HL-60 (cell line): Measurements from ENCODE around the gene NAP1L4.

Source experiments
- CTCF ChIP-seq: IDR thresholded peaks from one replicate; pipeline ENCODE4 v1.5.1; 2011; ENCODE audit warnings: low read length, control low read depth, inconsistent platforms; ENCODE audit not compliant: insufficient read depth
- GABPA ChIP-seq: IDR thresholded peaks from 2 replicates; pipeline ENCODE4 v1.6.1; 2012; ENCODE audit warnings: low read depth
- POLR2AphosphoS5 ChIP-seq: IDR thresholded peaks from 2 replicates; pipeline ENCODE4 v1.6.1; 2012; ENCODE audit warnings: low read depth
- REST ChIP-seq: IDR thresholded peaks from 2 replicates; pipeline ENCODE4 v1.6.1; 2012; ENCODE audit warnings: low read depth; ENCODE audit not compliant: insufficient replicate concordance

GRCh38 chr11:2915473-2915872 is 76.7 kb downstream of the NAP1L4 start:
- no peak for TF ChIP-seq REST
- no peak for TF ChIP-seq CTCF
- no peak for TF ChIP-seq POLR2AphosphoS5
- no peak for TF ChIP-seq GABPA
